GM18508 (cell line): Measurements from ENCODE around the gene LRRC45.
"Not testable (repeated sequence)": the region's sequence is repeated elsewhere in the genome, so short reads cannot be mapped to it uniquely, and the experiment has no call there.

Source experiments
- ATAC-seq: cut with Tn5 transposase; IDR thresholded peaks from one replicate; pipeline ENCODE4 v1.9.1; 2021; ENCODE audit warnings: moderate number of reproducible peaks; ENCODE audit not compliant: insufficient read depth, unreplicated experiment

The LRRC45 gene

GRCh38 chr17:82031303-82031884, 8.3 kb downstream of the LRRC45 start, which contains the start of gene RAC3:
Gene RAC3 (plus strand): TSS chr17:82031678. CDS start chr17:82031762, 84 bp downstream.
- no peak for ATAC-seq

DNA sequence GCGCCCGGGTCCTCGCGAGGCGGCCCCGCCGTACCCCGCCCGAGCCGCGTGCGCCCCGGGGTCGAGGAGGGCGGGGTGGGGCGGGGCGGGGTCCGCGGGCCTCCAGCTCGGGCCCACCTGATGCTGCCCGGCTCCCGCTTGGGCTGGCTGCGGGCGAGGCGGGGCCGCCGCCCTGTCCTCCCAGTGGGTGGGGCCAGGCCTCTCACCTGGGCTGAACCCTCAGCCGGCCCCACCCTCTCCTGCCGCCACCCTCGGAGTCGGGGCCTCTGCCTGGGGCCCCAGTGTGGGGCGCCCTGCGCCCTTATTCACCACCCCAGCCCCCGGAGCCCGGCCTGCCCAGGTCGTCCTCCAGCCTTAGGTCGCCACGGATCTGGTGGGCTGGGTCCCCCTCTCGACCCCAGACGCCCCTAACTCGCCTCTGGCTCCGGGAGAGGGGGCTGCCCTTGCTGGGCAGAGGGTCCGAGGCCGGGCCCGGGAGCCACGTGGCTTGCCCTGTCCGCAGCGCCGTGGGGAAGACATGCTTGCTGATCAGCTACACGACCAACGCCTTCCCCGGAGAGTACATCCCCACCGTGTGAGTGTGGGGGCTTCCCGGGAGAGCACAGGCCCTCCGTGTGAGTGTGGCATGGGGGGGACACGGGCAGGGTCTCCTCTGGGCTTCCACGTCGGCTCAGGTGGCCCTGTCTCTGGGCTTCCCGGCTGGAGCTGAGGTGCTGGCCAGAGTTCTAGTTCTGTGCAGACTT, 9.0 kb downstream of the LRRC45 start:
- no peak for ATAC-seq

- no peak for ATAC-seq
Observed at GRCh38 chr17:82033359-82034085, 10.4 kb downstream of the LRRC45 start.

GRCh38 chr17:82034371-82035011, 11.4 kb downstream of the LRRC45 start:
- ATAC-seq: no peak

- ATAC-seq: no peak
Observed at GRCh38 chr17:82035488-82035887, 12.4 kb downstream of the LRRC45 start.

- ATAC-seq: no peak
Observed at GRCh38 chr17:82035956-82036633, 13.0 kb downstream of the LRRC45 start.

GRCh38 chr17:82036634-82037091, 13.6 kb downstream of the LRRC45 start:
- ATAC-seq: no peak

DNA sequence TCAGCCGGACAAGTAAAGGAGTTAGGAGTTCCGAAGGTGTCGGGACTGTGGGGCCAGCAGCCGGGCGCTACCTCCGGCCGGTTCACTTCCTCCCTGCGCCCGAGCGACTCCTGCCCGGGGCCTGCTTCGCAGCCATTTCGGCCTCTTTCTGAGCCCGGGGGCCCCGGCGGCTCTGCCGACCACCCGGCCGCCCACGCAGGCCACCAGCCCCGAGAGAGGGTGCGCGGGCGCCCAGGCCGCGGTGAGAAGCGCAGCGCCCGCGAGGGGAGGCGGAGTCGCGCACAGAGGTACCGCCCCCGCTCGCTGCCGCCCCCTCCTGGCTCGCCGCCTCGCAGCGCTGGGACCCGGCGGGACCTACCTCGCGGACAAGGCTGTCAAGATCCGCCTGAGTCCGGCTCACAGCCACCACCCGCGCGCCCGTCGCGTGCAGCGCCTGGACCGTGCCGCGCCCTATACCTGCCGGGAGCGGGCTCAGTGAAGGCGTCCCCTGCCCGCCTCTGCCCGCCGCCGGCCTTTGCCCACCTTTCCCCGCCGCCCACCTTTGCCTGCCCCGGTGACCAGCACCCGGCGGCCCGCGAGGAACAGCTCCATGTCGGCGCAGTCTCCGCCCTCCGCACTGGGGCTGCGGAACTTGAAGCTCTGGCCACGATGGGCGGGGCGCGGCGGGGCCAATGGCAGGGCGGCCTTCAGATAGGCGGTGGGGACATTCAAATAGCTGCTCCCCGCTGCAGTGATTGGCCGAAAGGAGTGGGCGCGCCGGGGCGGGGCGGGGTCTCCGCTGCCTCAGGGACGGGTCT, 14.2 kb downstream of the LRRC45 start, which contains the start of gene DCXR:
TSS of gene DCXR (minus strand) at position 606 of the 797 bp plus-strand sequence. CDS start at position 591, 15 bp downstream.
- ATAC-seq: no peak

DNA sequence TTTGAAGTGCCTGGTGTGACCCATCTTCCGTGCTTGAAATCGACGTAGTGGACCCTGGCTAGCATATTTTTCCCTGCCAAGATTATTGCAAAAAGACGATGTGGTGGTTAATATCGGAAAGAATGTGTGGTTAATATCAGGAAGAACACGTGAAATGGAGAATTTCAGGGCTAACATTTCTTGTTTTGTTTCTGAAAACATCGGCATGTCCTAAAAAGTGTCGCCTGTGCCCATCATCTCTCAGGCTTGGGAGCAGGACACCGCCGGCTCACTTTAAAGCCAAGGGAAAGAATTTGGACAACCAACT, 14.7 kb downstream of the LRRC45 start:
- ATAC-seq: no peak

DNA sequence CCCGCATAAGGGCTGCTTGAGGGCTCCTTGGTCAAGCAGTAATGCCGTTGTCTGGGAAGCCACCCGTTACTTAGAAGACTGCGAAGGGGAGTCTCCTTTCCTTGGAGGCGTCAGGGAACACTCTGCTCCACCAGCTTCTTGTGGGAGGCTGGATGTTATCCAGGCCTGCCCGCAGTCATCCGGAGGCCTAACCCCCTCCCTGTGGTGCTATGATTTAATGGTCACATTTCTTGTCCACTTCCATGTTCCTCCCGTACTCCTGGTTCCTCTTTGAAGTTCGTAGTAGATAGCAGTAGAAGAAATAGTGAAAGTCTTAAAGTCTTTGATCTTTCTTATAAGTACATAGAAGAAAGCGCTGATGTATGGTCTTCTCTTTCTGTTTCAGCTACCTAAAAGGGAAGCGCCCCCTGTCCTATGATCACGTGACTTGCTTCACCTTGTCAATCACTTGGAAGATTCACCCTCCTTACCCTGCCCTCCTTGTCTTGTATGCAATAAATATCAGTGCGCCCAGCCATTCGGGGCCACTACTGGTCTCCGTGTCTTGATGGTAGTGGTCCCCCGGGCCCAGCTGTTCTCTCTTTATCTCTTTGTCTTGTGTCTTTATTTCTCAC, 15.8 kb downstream of the LRRC45 start:
- not testable (repeated sequence) for ATAC-seq

DNA sequence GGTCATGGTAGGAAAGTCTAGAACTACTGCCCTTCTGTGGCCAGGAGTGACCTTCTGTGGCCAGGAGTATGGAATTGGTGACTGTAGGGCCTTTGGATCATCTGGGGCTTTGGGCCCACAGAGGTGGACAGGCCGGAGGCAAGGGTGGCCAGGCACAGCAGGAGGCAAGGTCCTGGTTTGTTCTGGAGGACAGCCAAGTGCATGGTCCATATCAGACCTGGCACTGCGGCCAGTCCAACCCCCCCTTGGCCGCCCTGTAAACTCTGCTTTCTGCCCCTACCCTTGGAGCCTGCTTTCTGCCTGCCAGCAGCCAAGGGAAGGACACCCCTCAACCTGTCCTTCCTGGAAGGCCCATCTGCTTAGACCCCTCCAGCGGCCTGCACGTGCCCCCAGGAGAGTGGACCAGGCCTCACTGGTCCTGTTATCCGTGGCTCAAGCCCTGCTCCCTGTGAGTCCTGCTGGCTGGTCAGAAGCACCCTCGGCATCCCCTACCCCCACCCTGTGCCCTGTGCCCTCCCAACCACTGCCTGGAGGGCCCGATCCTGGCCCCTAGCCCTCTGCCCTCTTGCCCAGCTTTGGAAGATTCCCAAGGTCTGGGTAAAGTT, 16.7 kb downstream of the LRRC45 start:
- no peak for ATAC-seq

- no peak for ATAC-seq
Observed at GRCh38 chr17:82041144-82041814, 18.2 kb downstream of the LRRC45 start.

- no peak for ATAC-seq
Observed at GRCh38 chr17:82042649-82043048, 19.5 kb downstream of the LRRC45 start.

GRCh38 chr17:82043507-82043906, 20.4 kb downstream of the LRRC45 start:
- ATAC-seq: no peak

GRCh38 chr17:82045936-82046484, 22.9 kb downstream of the LRRC45 start:
- no peak for ATAC-seq

DNA sequence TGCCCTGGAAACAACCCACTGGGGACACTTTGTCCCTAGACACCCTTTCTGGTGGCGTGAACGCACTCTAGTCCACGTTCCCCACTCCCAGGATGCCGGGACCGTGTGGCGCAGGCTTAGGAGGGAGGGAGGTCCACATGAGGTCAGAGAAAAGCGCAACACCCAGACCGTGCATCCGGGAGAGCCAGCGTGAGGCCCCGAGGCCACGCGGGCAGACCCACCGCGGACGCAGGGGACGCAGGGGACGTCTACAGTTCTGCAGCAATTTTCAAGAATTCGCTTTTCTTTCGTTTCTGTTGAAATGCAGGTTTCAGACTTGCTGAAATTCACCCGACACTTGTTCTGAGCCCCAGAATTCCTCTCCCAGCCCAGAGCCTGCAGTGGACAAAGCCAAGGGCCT, 23.8 kb downstream of the LRRC45 start:
- ATAC-seq: no peak

DNA sequence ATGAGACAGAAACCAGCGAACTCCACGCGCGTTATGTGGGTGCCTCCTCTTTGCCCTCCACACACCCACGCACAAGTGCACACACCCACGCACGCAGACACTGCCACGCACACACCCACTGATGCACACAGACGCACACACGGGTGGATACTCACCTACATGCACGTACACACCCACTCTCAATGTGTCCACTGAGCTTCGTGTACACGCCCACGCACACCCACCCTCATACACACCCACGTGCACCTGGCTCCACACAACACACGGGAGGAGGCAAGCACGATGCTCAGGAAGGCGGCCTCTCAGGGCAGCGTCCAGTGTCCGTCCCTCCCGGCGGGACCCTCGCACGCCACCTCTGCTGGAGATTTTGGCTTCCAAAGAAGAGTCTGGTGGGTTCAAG, 24.3 kb downstream of the LRRC45 start:
- no peak for ATAC-seq
